Measurements from ENCODE around the gene BUB1.
"Not testable (repeated sequence)": the region's sequence is repeated elsewhere in the genome, so short reads cannot be mapped to it uniquely, and the experiment has no call there.

BUB1 gene

DNA sequence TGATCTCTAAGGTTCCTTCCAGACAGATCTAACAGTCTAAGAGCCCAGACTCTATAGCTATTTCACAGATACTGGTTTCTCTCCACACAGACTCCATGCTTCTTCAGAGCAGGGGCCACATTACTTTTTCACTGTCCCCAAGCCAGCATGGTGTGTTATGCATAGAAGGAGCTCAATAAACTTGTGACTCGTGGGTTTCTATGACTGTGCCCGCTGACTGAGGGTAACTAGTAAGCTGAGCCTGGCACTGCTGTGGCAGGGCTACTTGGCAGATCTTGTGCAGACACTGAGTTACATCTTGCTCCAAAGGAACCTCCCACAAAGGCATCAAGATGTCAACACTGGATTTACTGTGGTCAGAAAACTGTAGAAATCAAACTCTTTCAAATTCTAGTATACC is 85.9 kb downstream of the BUB1 start:
- DNase-seq (ENCODE audit: low read depth): not testable (repeated sequence)

- DNase-seq (ENCODE audit: low read depth): not testable (repeated sequence)
Measured at GRCh38 chr2:110589677-110590330, 88.1 kb downstream of the BUB1 start.

DNA sequence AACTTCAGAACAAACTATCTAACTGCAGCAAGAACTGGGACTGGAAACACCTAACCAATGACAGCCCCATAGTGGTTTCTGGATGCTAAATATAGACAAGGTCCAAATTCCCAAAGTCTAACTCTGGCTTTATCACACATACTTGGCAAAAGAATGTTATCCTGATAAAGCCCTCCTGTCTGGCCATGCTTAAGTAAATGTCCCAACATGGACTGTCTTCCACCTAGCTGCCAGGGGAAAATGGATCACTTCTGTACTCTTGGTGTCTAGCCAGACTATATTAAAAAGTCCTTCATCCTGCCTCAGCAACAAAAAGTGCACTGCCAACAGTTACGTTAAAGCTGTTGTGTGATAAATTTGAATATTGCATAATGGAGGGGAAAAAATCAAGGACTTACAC is 89.3 kb downstream of the BUB1 start:
- DNase-seq (ENCODE audit: low read depth): not testable (repeated sequence)

All from fibroblast of gingiva (primary cell).